H1 (cell line): ENCODE data around the gene IL2RG.

Experiments used
- EZH2 ChIP-seq: fragments of 200-600 bp; sonication (generic); IDR thresholded peaks from 2 replicates; pipeline ENCODE4 v1.7.1; 2012; ENCODE audit warnings: low read depth, mild to moderate bottlenecking, moderate library complexity, low read length, inconsistent platforms; ENCODE audit not compliant: severe bottlenecking
- SP4 ChIP-seq: IDR thresholded peaks from 2 replicates; pipeline ENCODE4 v1.6.1; 2012; ENCODE audit warnings: low read length, inconsistent platforms
- SUZ12 ChIP-seq: fragments of 200-600 bp; sonication (generic); IDR thresholded peaks from 2 replicates; pipeline ENCODE4 v1.6.1; 2012; ENCODE audit warnings: mild to moderate bottlenecking, inconsistent platforms, low read length, moderate library complexity, mixed read lengths
- TCF12 ChIP-seq: IDR thresholded peaks from 2 replicates; pipeline ENCODE4 v1.6.1; 2011; ENCODE audit warnings: low read depth, mild to moderate bottlenecking, low read length

- TF ChIP-seq TCF12 (no peak), EZH2 (no peak), SUZ12 (no peak), SP4 (no peak)
Measured at GRCh38 chrX:71091263-71091662, 20.1 kb downstream of the IL2RG start.
